ENCODE measurements around the gene PROCA1. TPM values are rescaled to one million over a fixed set of nuclear protein-coding genes. Genes with fewer than 3 reads are reported as not detected.

Gene PROCA1
- total RNA-seq, 2 donors from 2014 or later, result not detected

DNA sequence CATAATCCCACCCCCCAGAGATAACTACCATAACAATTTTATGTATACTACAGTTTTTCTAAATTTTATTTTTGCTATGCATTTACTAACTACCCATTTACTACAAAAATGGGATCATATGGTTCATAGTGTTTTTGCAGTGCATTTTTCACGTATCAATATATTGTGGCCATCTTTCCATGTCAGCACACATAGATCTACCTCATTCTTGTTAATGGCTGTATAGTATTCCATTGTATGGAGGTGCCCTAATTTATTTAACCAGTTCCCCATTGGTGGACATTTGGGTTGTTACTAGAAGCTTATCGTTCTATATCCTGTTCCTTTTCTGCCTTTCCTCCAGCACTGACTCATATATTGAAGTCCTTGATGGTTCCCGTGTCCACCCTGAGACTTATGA is 22.7 kb downstream of the PROCA1 start:
- Histone ChIP-seq H3K27me3 (no peaks in the 10 kb centered on the region), H3K9me3 (no peaks in the 10 kb centered on the region), H3K27ac (no peak overlapping the region), H3K4me1 (no peaks in the 10 kb centered on the region), H3K36me3 (replicated peaks in 1 of 2; ENCODE audit: insufficient read depth in 1 of 2, low read depth in 2 of 2) (peaks cover 27 to 68% of the 10 kb centered on the region in 2 donors), H3K4me3 (no peak overlapping the region)
- WGBS, 2 donors, result 95 to 97% methylated on average over 3 of the region's 3 CpGs
- DNase-seq, result no peak
- TF ChIP-seq, protein P1, sequence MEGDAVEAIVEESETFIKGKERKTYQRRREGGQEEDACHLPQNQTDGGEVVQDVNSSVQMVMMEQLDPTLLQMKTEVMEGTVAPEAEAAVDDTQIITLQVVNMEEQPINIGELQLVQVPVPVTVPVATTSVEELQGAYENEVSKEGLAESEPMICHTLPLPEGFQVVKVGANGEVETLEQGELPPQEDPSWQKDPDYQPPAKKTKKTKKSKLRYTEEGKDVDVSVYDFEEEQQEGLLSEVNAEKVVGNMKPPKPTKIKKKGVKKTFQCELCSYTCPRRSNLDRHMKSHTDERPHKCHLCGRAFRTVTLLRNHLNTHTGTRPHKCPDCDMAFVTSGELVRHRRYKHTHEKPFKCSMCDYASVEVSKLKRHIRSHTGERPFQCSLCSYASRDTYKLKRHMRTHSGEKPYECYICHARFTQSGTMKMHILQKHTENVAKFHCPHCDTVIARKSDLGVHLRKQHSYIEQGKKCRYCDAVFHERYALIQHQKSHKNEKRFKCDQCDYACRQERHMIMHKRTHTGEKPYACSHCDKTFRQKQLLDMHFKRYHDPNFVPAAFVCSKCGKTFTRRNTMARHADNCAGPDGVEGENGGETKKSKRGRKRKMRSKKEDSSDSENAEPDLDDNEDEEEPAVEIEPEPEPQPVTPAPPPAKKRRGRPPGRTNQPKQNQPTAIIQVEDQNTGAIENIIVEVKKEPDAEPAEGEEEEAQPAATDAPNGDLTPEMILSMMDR (IDR thresholded peaks at IDR 0.05), result no peak
- TF ChIP-seq POLR2A (IDR thresholded peaks at IDR 0.05), result no peak
- intact Hi-C loops (cut with DNase I), result no loop called here
- ATAC-seq, result no peak

DNA sequence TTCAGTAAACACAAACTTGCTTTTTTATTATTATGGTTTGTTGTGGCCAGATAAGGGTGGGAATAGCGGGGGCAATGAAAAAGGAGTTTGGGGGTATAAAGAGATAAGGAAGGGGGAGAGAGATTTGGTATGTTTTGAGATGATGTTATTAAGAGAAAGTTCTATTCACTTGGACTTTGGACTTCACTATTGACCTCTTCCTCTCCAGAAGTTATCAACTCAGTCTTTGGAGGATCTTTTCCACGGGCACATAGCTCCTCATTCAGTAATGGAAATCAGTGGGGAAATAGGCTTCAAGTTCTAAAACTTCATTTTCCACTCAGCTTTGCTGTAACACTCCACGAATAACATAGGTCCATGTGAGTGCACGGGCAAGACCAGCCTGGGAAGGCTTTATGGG is 23.2 kb downstream of the PROCA1 start:
- WGBS, 2 donors, result 90 to 95% methylated on average over 4 of the region's 4 CpGs
- peaks cover 27 to 63% of the 10 kb centered on the region in 2 donors for H3K36me3 ChIP-seq (replicated peaks in 1 of 2; ENCODE audit: insufficient read depth in 1 of 2, low read depth in 2 of 2)

DNA sequence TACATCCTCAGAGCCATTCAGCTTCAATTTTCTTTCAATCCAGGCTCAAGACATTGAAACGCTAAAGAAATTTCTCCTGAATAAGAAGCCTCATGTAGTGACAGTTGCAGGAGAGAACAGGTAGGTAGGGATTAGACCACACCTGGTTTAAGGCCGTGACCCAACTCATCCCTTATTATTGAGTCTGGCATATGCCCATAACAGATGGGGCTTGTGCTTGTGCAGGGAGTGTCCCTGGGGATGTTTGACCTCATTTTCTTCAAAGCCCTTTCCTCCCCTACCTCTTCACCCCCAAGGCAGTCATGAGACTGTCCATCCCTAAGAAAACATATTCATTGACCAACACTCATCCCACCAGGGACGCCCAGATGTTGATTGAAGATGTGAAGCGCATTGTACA is 25.4 kb downstream of the PROCA1 start:
- Histone ChIP-seq H3K4me1 (no peaks in the 10 kb centered on the region), H3K27ac (no peak overlapping the region), H3K9me3 (no peaks in the 10 kb centered on the region), H3K36me3 (replicated peaks in 1 of 2; ENCODE audit: insufficient read depth in 1 of 2, low read depth in 2 of 2) (peaks cover 42 to 82% of the 10 kb centered on the region in 2 donors), H3K4me3 (no peak overlapping the region), H3K27me3 (no peaks in the 10 kb centered on the region)
- ATAC-seq (no peak), DNase-seq (no peak)
- TF ChIP-seq, protein P1 (IDR thresholded peaks at IDR 0.05), result no peak
- TF ChIP-seq POLR2A (IDR thresholded peaks at IDR 0.05), result no peak
- 81 to 86% methylated on average over 4 of the region's 4 CpGs for WGBS, 2 donors
- intact Hi-C loops (cut with DNase I), result no loop called here

More for the DNA sequence above, 23.2 kb downstream of the PROCA1 start:
- Histone ChIP-seq H3K27me3 (no peaks in the 10 kb centered on the region), H3K4me1 (no peaks in the 10 kb centered on the region), H3K4me3 (no peak overlapping the region), H3K9me3 (no peaks in the 10 kb centered on the region), H3K27ac (no peak overlapping the region)
- ATAC-seq (no peak), DNase-seq (no peak)
- intact Hi-C loops (cut with DNase I), result no loop called here
- no peak for TF ChIP-seq POLR2A (IDR thresholded peaks at IDR 0.05)

DNA sequence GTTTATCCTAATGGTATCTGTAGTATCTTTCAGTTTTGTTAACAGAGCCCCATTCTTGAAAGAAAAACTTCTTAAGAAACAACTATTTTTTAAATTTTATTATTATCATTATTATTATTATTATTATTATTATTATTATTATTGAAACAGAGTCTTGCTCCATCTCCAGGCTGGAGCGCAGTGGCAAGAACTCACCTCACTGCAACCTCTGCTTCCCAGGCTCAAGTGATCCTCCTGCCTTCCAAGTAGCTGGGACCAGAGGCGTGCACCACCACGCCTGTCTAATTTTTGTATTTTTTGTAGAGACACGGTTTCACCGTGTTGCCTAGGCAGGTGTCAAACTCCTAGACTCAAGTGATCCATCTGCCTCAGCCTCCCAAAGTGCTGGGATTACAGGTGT is 26.3 kb downstream of the PROCA1 start:
- Histone ChIP-seq H3K4me3 (no peak overlapping the region), H3K36me3 (replicated peaks in 1 of 2; ENCODE audit: insufficient read depth in 1 of 2, low read depth in 2 of 2) (peaks cover 36 to 80% of the 10 kb centered on the region in 2 donors), H3K4me1 (no peaks in the 10 kb centered on the region), H3K27me3 (no peaks in the 10 kb centered on the region), H3K9me3 (no peaks in the 10 kb centered on the region), H3K27ac (no peak overlapping the region)
- intact Hi-C loops (cut with DNase I), result no loop called here
- ATAC-seq (no peak), DNase-seq (no peak)
- 88 to 89% methylated on average over 5 of the region's 5 CpGs for WGBS, 2 donors
- no peak for TF ChIP-seq POLR2A (IDR thresholded peaks at IDR 0.05)
- TF ChIP-seq, protein P1 (IDR thresholded peaks at IDR 0.05), result no peak

DNA sequence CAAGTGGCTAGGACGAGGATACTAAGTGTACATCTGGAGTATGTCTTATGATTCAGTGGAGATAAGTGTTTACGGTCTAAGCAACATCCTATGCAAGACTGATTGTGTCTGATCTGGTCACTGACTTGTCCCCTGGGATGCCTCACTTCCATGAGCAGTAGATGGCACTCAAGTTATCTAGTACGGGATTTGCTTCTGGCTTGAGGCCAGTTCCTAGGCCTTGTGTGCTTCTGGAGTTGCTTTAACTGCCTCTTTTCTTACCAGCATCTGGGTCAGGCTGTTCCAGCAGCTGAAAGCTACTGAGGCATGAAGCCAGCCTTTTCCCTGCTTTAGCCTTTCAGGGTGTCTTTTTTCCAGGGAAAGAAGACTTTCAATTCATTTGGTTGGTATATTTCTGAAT is 26.7 kb downstream of the PROCA1 start:
- H3K4me1 ChIP-seq, result no peaks in the 10 kb centered on the region
- DNase-seq (peak; percentile 26 to 70 (median 52)), ATAC-seq (peak; percentile 59)
- no peaks in the 10 kb centered on the region for H3K27me3 ChIP-seq
- H3K9me3 ChIP-seq, result no peaks in the 10 kb centered on the region
- no peak overlapping the region for H3K4me3 ChIP-seq
- 51 to 58% methylated on average over 3 of the region's 3 CpGs for WGBS, 2 donors
- TF ChIP-seq, protein P1 (IDR thresholded peaks at IDR 0.05), result peak in 1 of 7 experiments; percentile 5
- no peak for TF ChIP-seq POLR2A (IDR thresholded peaks at IDR 0.05)
- no peak overlapping the region for H3K27ac ChIP-seq
- intact Hi-C loops (cut with DNase I), result no loop called here
- H3K36me3 ChIP-seq (replicated peaks in 1 of 2; ENCODE audit: insufficient read depth in 1 of 2, low read depth in 2 of 2), result peaks cover 32 to 76% of the 10 kb centered on the region in 2 donors
